Measurements from ENCODE around the gene WDFY2. TPM values are rescaled to one million over a fixed set of nuclear protein-coding genes. Genes with fewer than 3 reads are reported as not detected.

Gene WDFY2
- total RNA-seq, 3 donors from 2014 or later (not counting 1 experiment from before 2014, with no cell fraction given), result 29.5 to 32.1 (median 31.3) TPM

DNA sequence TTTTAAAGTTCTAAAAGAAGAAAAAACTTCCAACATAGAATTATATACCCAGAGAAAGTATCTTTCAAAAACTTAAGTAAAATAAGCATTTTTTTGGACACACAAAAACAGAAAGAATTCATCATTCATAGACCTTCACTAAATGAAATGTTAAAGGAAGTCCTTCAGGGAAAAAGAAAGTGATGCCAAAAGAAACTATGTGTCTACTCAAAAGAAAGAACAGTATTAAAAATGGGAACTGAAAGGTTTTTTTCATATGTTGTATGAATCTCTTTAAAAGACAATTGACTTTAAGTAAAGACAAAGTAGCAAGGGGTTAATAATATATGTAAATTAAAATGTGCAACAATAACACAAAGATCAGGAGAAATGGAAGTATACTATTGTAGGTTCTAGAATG is 123.2 kb downstream of the WDFY2 start:
- Mint-ChIP-seq H3K4me3 (no peak overlapping the region), H3K4me1 (peaks cover 0 to 4% of the 10 kb centered on the region in 2 donors), H3K9me3 (no peaks in the 10 kb centered on the region), H3K27me3 (ENCODE audit: low read depth in 2 of 2) (no peaks in the 10 kb centered on the region), H3K27ac (no peak overlapping the region), H3K36me3 (no peaks in the 10 kb centered on the region)
- H3K27ac ChIP-seq (ENCODE audit: low read length), result no peak overlapping the region
- ATAC-seq, result no peak
- peaks cover 2% of the 10 kb centered on the region for H3K36me3 ChIP-seq (ENCODE audit: control insufficient read depth, insufficient read depth, low read length)
- no peak for DNase-seq
- H3K27me3 ChIP-seq (ENCODE audit: control insufficient read depth, insufficient read depth, low read length), result no peaks in the 10 kb centered on the region
- intact Hi-C loops (cut with micrococcal nuclease), result no loop called here
- TF ChIP-seq, protein P1, sequence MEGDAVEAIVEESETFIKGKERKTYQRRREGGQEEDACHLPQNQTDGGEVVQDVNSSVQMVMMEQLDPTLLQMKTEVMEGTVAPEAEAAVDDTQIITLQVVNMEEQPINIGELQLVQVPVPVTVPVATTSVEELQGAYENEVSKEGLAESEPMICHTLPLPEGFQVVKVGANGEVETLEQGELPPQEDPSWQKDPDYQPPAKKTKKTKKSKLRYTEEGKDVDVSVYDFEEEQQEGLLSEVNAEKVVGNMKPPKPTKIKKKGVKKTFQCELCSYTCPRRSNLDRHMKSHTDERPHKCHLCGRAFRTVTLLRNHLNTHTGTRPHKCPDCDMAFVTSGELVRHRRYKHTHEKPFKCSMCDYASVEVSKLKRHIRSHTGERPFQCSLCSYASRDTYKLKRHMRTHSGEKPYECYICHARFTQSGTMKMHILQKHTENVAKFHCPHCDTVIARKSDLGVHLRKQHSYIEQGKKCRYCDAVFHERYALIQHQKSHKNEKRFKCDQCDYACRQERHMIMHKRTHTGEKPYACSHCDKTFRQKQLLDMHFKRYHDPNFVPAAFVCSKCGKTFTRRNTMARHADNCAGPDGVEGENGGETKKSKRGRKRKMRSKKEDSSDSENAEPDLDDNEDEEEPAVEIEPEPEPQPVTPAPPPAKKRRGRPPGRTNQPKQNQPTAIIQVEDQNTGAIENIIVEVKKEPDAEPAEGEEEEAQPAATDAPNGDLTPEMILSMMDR (IDR thresholded peaks at IDR 0.05), result no peak
- no peak overlapping the region for H3K4me3 ChIP-seq (ENCODE audit: low read length)
- H3K4me1 ChIP-seq (ENCODE audit: control insufficient read depth, insufficient read depth, low read length), result no peaks in the 10 kb centered on the region
- H3K9me3 ChIP-seq (ENCODE audit: control insufficient read depth, insufficient read depth, low read length), result no peaks in the 10 kb centered on the region

DNA sequence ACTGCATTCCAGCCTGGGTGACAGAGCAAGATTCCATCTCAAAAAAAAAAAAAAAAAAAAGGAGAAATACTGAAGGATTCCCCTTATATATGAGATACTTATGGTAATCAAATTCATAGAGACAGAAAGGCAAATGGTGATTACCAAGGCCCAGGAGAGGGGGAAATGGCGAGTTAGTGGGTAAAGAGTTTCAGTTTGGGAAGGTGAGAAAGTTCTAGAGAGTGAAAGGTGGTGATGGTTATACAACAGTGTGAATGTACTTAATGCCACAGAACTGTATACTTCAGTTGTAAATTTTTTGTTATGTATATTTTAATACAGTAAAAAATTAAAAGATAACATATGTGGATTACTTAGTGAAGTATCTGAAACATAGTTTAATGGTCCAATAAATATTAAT is 129.5 kb downstream of the WDFY2 start:
- no peak overlapping the region for H3K27ac Mint-ChIP-seq
- 50% methylated on average over 1 of the region's 1 CpG for WGBS (ENCODE audit: insufficient coverage)
- no peaks in the 10 kb centered on the region for H3K4me1 ChIP-seq (ENCODE audit: control insufficient read depth, insufficient read depth, low read length)
- no peaks in the 10 kb centered on the region for H3K36me3 ChIP-seq (ENCODE audit: control insufficient read depth, insufficient read depth, low read length)
- H3K9me3 Mint-ChIP-seq, result no peaks in the 10 kb centered on the region
- DNase-seq (no peak), ATAC-seq (peak; percentile 52 to 84 (median 64))
- H3K4me1 Mint-ChIP-seq, result peaks cover 6 to 8% of the 10 kb centered on the region in 2 donors
- TF ChIP-seq, protein P1 (IDR thresholded peaks at IDR 0.05), result no peak
- no peak overlapping the region for H3K4me3 ChIP-seq (ENCODE audit: low read length)
- no peak overlapping the region for H3K27ac ChIP-seq (ENCODE audit: low read length)
- H3K27me3 ChIP-seq (ENCODE audit: control insufficient read depth, insufficient read depth, low read length), result no peaks in the 10 kb centered on the region
- intact Hi-C loops (cut with micrococcal nuclease), result no loop called here
- H3K27me3 Mint-ChIP-seq (ENCODE audit: low read depth in 2 of 2), result no peaks in the 10 kb centered on the region
- H3K9me3 ChIP-seq (ENCODE audit: control insufficient read depth, insufficient read depth, low read length), result no peaks in the 10 kb centered on the region
- H3K4me3 Mint-ChIP-seq, result no peak overlapping the region
- H3K36me3 Mint-ChIP-seq, result no peaks in the 10 kb centered on the region

DNA sequence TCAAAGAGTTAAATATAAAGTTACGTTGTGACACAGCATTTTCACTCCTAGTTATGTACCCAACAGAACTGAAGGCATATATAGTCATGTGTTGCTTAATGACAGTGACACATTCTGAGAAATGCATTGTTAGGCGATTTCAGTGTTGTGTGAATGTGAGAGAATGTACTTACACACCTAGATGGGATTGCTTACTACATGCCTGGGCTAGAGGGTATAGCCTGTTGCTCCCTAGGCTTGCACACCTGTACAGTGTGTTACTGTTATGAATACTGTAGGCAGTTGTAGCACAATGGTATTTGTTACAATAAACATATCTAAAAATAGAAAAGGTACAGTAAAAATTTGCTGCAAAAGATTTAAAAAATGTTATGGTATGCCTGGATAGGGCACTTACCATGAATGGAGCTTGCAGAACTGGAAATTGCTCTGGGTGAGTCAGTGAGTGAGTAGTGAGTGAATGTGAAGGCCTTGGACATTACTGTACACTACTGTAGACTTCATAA is 130.5 kb downstream of the WDFY2 start:
- intact Hi-C loops (cut with micrococcal nuclease), result no loop called here

More for the DNA sequence above, 130.5 kb downstream of the WDFY2 start:
- no peaks in the 10 kb centered on the region for H3K27me3 Mint-ChIP-seq (ENCODE audit: low read depth in 2 of 2)
- peaks cover 6 to 8% of the 10 kb centered on the region in 2 donors for H3K4me1 Mint-ChIP-seq
- no peaks in the 10 kb centered on the region for H3K36me3 Mint-ChIP-seq
- TF ChIP-seq, protein P1 (IDR thresholded peaks at IDR 0.05), result no peak
- no peaks in the 10 kb centered on the region for H3K27me3 ChIP-seq (ENCODE audit: control insufficient read depth, insufficient read depth, low read length)
- DNase-seq (no peak), ATAC-seq (no peak)
- H3K36me3 ChIP-seq (ENCODE audit: control insufficient read depth, insufficient read depth, low read length), result no peaks in the 10 kb centered on the region
- no peak overlapping the region for H3K27ac ChIP-seq (ENCODE audit: low read length)
- H3K9me3 Mint-ChIP-seq, result no peaks in the 10 kb centered on the region
- H3K4me3 ChIP-seq (ENCODE audit: low read length), result no peak overlapping the region
- H3K4me3 Mint-ChIP-seq, result no peak overlapping the region
- no peaks in the 10 kb centered on the region for H3K4me1 ChIP-seq (ENCODE audit: control insufficient read depth, insufficient read depth, low read length)
- no peaks in the 10 kb centered on the region for H3K9me3 ChIP-seq (ENCODE audit: control insufficient read depth, insufficient read depth, low read length)
- 61% methylated on average over 2 of the region's 2 CpGs for WGBS (ENCODE audit: insufficient coverage)
- no peak overlapping the region for H3K27ac Mint-ChIP-seq
